ENCODE measurements around the gene ATG9B. TPM values are rescaled to one million over a fixed set of nuclear protein-coding genes. Genes with fewer than 3 reads are reported as not detected.

Gene ATG9B, protein sequence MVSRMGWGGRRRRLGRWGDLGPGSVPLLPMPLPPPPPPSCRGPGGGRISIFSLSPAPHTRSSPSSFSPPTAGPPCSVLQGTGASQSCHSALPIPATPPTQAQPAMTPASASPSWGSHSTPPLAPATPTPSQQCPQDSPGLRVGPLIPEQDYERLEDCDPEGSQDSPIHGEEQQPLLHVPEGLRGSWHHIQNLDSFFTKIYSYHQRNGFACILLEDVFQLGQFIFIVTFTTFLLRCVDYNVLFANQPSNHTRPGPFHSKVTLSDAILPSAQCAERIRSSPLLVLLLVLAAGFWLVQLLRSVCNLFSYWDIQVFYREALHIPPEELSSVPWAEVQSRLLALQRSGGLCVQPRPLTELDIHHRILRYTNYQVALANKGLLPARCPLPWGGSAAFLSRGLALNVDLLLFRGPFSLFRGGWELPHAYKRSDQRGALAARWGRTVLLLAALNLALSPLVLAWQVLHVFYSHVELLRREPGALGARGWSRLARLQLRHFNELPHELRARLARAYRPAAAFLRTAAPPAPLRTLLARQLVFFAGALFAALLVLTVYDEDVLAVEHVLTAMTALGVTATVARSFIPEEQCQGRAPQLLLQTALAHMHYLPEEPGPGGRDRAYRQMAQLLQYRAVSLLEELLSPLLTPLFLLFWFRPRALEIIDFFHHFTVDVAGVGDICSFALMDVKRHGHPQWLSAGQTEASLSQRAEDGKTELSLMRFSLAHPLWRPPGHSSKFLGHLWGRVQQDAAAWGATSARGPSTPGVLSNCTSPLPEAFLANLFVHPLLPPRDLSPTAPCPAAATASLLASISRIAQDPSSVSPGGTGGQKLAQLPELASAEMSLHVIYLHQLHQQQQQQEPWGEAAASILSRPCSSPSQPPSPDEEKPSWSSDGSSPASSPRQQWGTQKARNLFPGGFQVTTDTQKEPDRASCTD
- total RNA-seq: not detected

DNA sequence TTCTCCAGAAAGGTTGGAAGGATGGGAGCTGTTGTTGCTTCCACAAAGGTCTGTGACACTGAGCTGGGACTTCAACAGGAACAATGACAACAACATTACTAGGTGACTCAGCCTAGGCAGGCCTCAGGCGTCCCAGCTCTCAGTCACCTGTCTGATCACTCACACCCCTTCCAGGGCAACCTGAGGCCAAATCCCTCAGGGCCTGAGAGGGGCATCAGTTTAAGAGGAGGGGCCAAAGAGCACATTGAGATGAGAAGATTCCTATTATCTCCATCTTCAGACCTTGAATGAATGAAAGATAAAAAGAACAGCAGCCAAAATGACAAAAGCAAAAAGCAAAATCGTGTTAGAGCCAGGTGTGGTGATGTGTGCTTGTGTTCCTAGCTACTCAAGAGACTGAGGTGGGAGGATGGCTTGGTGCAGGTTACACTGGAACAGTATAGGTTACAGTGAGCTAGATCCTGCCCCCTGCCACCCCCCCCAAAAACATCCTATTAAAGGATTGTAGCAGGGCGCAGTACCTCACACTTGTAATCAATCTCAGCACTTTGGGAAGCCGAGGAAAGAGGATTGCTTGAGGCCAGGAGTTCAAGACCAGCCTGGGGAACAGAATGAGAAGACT, at the start of gene ATG9B:
Gene ATG9B, minus strand, starts transcription at position 60 of the 622 bp plus-strand sequence. CDS start 71 bp downstream, outside the sequence.
- no peaks in the 10 kb centered on the region for H3K9me3 ChIP-seq (ENCODE audit: control insufficient read depth in 3 of 3, low read length in 3 of 3)
- no peak within 1 kb of the TSS for H3K27ac ChIP-seq (ENCODE audit: low read depth, low read length)
- no peak within 1 kb of the TSS for H3K9ac ChIP-seq (ENCODE audit: low read depth in 1 of 3, low read length in 3 of 3)
- H3K4me1 ChIP-seq (ENCODE audit: control insufficient read depth in 3 of 3, insufficient read depth in 3 of 3, low read length in 3 of 3): peaks cover 2 to 10% (median 9%) of the 10 kb centered on the region in 3 donors
- H3K27me3 ChIP-seq (ENCODE audit: control insufficient read depth in 3 of 3, insufficient read depth in 3 of 3, low read length in 3 of 3): peaks cover 9 to 16% (median 16%) of the 10 kb centered on the region in 3 donors
- no peaks in the 10 kb centered on the region for H3K36me3 ChIP-seq (ENCODE audit: control insufficient read depth in 3 of 3, insufficient read depth in 3 of 3, low read length in 3 of 3)
- no peak within 1 kb of the TSS for H3K4me3 ChIP-seq (ENCODE audit: low read length in 3 of 3)

DNA sequence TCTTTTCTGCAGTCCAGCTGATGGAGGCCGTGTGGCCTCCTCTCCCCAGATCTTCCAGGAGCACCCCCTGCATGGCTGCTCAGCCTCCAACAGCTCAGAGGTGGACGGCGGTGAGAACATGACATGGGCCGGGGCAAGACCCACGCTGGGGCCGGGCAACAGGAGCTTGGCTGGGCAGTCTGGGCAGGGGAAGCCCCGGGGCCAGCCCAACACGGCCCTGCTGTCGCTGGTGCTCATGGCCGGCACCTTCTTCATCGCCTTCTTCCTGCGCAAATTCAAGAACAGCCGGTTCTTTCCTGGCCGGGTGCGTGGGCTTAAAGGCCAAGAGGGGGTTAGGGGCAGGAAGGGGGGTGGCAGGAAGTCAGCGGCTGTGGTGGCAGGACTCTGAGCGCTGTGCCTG, 49.7 kb upstream of the ATG9B start:
- H3K27ac ChIP-seq (ENCODE audit: low read depth, low read length): no peak overlapping the region
- H3K4me3 ChIP-seq (ENCODE audit: low read length in 3 of 3): no peak overlapping the region
- no peaks in the 10 kb centered on the region for H3K27me3 ChIP-seq (ENCODE audit: control insufficient read depth in 3 of 3, insufficient read depth in 3 of 3, low read length in 3 of 3)
- H3K36me3 ChIP-seq (ENCODE audit: control insufficient read depth in 3 of 3, insufficient read depth in 3 of 3, low read length in 3 of 3): peaks cover 61 to 65% (median 61%) of the 10 kb centered on the region in 3 donors
- no peaks in the 10 kb centered on the region for H3K9me3 ChIP-seq (ENCODE audit: control insufficient read depth in 3 of 3, low read length in 3 of 3)
- H3K9ac ChIP-seq (ENCODE audit: low read depth in 1 of 3, low read length in 3 of 3): no peak overlapping the region
- H3K4me1 ChIP-seq (ENCODE audit: control insufficient read depth in 3 of 3, insufficient read depth in 3 of 3, low read length in 3 of 3): peaks cover 10 to 12% (median 10%) of the 10 kb centered on the region in 3 donors

GRCh38 chr7:151071032-151071866, 47.0 kb upstream of the ATG9B start:
- H3K36me3 ChIP-seq (ENCODE audit: control insufficient read depth in 3 of 3, insufficient read depth in 3 of 3, low read length in 3 of 3): peaks cover 57 to 72% (median 67%) of the 10 kb centered on the region in 3 donors
- no peaks in the 10 kb centered on the region for H3K9me3 ChIP-seq (ENCODE audit: control insufficient read depth in 3 of 3, low read length in 3 of 3)
- no peak overlapping the region for H3K27ac ChIP-seq (ENCODE audit: low read depth, low read length)
- no peaks in the 10 kb centered on the region for H3K4me1 ChIP-seq (ENCODE audit: control insufficient read depth in 3 of 3, insufficient read depth in 3 of 3, low read length in 3 of 3)
- no peak overlapping the region for H3K9ac ChIP-seq (ENCODE audit: low read depth in 1 of 3, low read length in 3 of 3)
- no peak overlapping the region for H3K4me3 ChIP-seq (ENCODE audit: low read length in 3 of 3)
- H3K27me3 ChIP-seq (ENCODE audit: control insufficient read depth in 3 of 3, insufficient read depth in 3 of 3, low read length in 3 of 3): no peaks in the 10 kb centered on the region

- H3K27me3 ChIP-seq (ENCODE audit: control insufficient read depth in 3 of 3, insufficient read depth in 3 of 3, low read length in 3 of 3): no peaks in the 10 kb centered on the region
- H3K4me3 ChIP-seq (ENCODE audit: low read length in 3 of 3): no peak overlapping the region
- H3K36me3 ChIP-seq (ENCODE audit: control insufficient read depth in 3 of 3, insufficient read depth in 3 of 3, low read length in 3 of 3): peaks cover 56 to 71% (median 62%) of the 10 kb centered on the region in 3 donors
- H3K27ac ChIP-seq (ENCODE audit: low read depth, low read length): no peak overlapping the region
- no peaks in the 10 kb centered on the region for H3K4me1 ChIP-seq (ENCODE audit: control insufficient read depth in 3 of 3, insufficient read depth in 3 of 3, low read length in 3 of 3)
- no peaks in the 10 kb centered on the region for H3K9me3 ChIP-seq (ENCODE audit: control insufficient read depth in 3 of 3, low read length in 3 of 3)
- H3K9ac ChIP-seq (ENCODE audit: low read depth in 1 of 3, low read length in 3 of 3): no peak overlapping the region
Measured at GRCh38 chr7:151070574-151070960, 46.3 kb upstream of the ATG9B start.

GRCh38 chr7:151069841-151070573, 45.7 kb upstream of the ATG9B start:
- Histone ChIP-seq H3K36me3 (ENCODE audit: control insufficient read depth in 3 of 3, insufficient read depth in 3 of 3, low read length in 3 of 3) (peaks cover 56 to 72% (median 62%) of the 10 kb centered on the region in 3 donors), H3K9ac (ENCODE audit: low read depth in 1 of 3, low read length in 3 of 3) (no peak overlapping the region), H3K27ac (ENCODE audit: low read depth, low read length) (no peak overlapping the region), H3K4me1 (ENCODE audit: control insufficient read depth in 3 of 3, insufficient read depth in 3 of 3, low read length in 3 of 3) (no peaks in the 10 kb centered on the region), H3K9me3 (ENCODE audit: control insufficient read depth in 3 of 3, low read length in 3 of 3) (no peaks in the 10 kb centered on the region), H3K27me3 (ENCODE audit: control insufficient read depth in 3 of 3, insufficient read depth in 3 of 3, low read length in 3 of 3) (no peaks in the 10 kb centered on the region), H3K4me3 (ENCODE audit: low read length in 3 of 3) (no peak overlapping the region)

DNA sequence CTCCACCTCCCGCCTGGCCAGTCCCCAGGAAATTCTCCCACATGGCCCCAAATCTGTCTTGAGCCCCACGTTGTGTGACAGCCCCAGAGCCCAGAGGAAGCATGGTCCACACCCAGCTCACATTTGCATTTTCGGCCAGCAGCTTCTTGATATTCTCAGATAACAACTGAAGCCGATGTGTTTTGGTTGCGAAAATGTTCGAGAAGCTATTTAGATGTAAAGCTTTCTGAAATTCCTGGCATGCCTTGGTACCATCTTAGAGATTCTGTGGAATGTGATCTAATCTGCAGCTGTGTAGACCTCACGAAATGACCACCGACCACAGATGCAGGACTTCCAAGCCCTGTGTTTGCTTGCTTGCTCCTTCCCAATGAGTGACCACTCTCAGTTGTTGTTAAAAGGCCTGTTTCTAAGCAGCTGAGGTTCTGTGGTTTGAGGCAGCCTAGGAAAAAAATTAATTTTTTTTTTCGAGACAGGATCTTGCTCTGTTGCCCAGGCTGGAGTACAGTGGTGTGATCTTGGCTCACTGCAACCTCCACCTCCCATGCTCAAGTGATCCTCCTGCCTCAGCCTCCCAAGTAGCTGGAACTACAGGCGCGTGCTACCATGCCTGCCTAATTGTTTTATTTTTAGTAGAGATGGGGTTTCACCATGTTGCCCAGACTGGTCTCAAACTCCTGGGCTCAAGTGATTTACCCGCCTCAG, 43.9 kb upstream of the ATG9B start:
- Histone ChIP-seq H3K36me3 (ENCODE audit: control insufficient read depth in 3 of 3, insufficient read depth in 3 of 3, low read length in 3 of 3) (peaks cover 46 to 66% (median 58%) of the 10 kb centered on the region in 3 donors), H3K9ac (ENCODE audit: low read depth in 1 of 3, low read length in 3 of 3) (no peak overlapping the region), H3K27ac (ENCODE audit: low read depth, low read length) (no peak overlapping the region), H3K27me3 (ENCODE audit: control insufficient read depth in 3 of 3, insufficient read depth in 3 of 3, low read length in 3 of 3) (no peaks in the 10 kb centered on the region), H3K9me3 (ENCODE audit: control insufficient read depth in 3 of 3, low read length in 3 of 3) (no peaks in the 10 kb centered on the region), H3K4me3 (ENCODE audit: low read length in 3 of 3) (no peak overlapping the region), H3K4me1 (ENCODE audit: control insufficient read depth in 3 of 3, insufficient read depth in 3 of 3, low read length in 3 of 3) (peaks cover 0 to 3% (median 3%) of the 10 kb centered on the region in 3 donors)

- H3K4me3 ChIP-seq (ENCODE audit: low read length in 3 of 3): no peak overlapping the region
- H3K9ac ChIP-seq (ENCODE audit: low read depth in 1 of 3, low read length in 3 of 3): no peak overlapping the region
- peaks cover 40 to 55% (median 51%) of the 10 kb centered on the region in 3 donors for H3K36me3 ChIP-seq (ENCODE audit: control insufficient read depth in 3 of 3, insufficient read depth in 3 of 3, low read length in 3 of 3)
- H3K9me3 ChIP-seq (ENCODE audit: control insufficient read depth in 3 of 3, low read length in 3 of 3): no peaks in the 10 kb centered on the region
- peaks cover 11 to 13% (median 13%) of the 10 kb centered on the region in 3 donors for H3K4me1 ChIP-seq (ENCODE audit: control insufficient read depth in 3 of 3, insufficient read depth in 3 of 3, low read length in 3 of 3)
- no peak overlapping the region for H3K27ac ChIP-seq (ENCODE audit: low read depth, low read length)
- no peaks in the 10 kb centered on the region for H3K27me3 ChIP-seq (ENCODE audit: control insufficient read depth in 3 of 3, insufficient read depth in 3 of 3, low read length in 3 of 3)
Measured at GRCh38 chr7:151066273-151066974, 42.1 kb upstream of the ATG9B start.

DNA sequence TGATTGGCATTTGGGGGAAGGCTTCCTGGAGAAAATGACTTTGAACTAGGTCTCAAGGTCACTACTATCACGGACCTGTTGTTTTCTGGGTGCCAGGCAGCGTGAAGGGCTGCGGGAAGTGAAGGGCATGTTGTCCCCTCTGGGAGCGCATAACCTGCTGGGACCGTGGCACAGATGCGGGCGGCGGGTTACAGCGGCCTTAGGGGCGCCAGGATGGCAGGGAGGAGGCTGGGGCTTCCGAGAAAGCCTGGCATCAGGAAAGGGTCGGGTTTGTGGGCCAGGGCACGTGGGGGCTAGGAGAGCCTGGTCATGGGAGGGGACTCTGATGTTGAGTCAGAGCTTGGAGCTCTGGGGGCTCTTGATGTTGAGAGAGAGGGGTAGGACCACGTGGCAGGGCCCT, 41.2 kb upstream of the ATG9B start:
- no peak overlapping the region for H3K4me3 ChIP-seq (ENCODE audit: low read length in 3 of 3)
- H3K4me1 ChIP-seq (ENCODE audit: control insufficient read depth in 3 of 3, insufficient read depth in 3 of 3, low read length in 3 of 3): peaks cover 19 to 22% (median 22%) of the 10 kb centered on the region in 3 donors
- H3K9me3 ChIP-seq (ENCODE audit: control insufficient read depth in 3 of 3, low read length in 3 of 3): no peaks in the 10 kb centered on the region
- H3K27ac ChIP-seq (ENCODE audit: low read depth, low read length): no peak overlapping the region
- H3K27me3 ChIP-seq (ENCODE audit: control insufficient read depth in 3 of 3, insufficient read depth in 3 of 3, low read length in 3 of 3): no peaks in the 10 kb centered on the region
- no peak overlapping the region for H3K9ac ChIP-seq (ENCODE audit: low read depth in 1 of 3, low read length in 3 of 3)
- peaks cover 34 to 50% (median 42%) of the 10 kb centered on the region in 3 donors for H3K36me3 ChIP-seq (ENCODE audit: control insufficient read depth in 3 of 3, insufficient read depth in 3 of 3, low read length in 3 of 3)
